ENCODE results near the gene PRUNE2. TPM values are rescaled to one million over a fixed set of nuclear protein-coding genes. Genes with fewer than 3 reads are reported as not detected.

Gene PRUNE2
- polyA plus RNA-seq, 3 donors: 0.72 to 1.8 (median 1.5) TPM

DNA sequence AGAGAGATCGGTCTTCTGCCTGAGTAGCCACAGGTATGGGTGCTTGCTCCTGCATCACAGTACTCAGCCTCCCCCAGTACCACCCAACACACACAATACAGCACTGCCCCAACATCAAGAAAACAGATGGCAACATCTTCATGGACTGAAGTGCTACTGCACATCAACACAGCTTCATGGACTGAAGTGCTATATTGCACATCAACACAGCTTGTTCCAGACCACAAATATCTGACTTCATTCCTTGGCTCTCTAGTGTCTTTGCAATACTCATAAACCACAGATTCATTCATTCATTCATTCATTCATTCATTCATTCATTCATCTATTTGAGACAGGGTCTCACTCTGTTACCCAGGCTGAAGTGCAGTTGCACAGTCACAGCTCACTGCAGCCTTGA is 172.8 kb downstream of the PRUNE2 start:
- peaks cover 2 to 5% (median 3%) of the 10 kb centered on the region in 3 donors for H3K27me3 Mint-ChIP-seq (ENCODE audit: low read depth in 3 of 3)
- TF ChIP-seq, protein P1, sequence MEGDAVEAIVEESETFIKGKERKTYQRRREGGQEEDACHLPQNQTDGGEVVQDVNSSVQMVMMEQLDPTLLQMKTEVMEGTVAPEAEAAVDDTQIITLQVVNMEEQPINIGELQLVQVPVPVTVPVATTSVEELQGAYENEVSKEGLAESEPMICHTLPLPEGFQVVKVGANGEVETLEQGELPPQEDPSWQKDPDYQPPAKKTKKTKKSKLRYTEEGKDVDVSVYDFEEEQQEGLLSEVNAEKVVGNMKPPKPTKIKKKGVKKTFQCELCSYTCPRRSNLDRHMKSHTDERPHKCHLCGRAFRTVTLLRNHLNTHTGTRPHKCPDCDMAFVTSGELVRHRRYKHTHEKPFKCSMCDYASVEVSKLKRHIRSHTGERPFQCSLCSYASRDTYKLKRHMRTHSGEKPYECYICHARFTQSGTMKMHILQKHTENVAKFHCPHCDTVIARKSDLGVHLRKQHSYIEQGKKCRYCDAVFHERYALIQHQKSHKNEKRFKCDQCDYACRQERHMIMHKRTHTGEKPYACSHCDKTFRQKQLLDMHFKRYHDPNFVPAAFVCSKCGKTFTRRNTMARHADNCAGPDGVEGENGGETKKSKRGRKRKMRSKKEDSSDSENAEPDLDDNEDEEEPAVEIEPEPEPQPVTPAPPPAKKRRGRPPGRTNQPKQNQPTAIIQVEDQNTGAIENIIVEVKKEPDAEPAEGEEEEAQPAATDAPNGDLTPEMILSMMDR (IDR thresholded peaks at IDR 0.05): no peak
- peaks cover 4% of the 10 kb centered on the region for H3K4me1 Mint-ChIP-seq

DNA sequence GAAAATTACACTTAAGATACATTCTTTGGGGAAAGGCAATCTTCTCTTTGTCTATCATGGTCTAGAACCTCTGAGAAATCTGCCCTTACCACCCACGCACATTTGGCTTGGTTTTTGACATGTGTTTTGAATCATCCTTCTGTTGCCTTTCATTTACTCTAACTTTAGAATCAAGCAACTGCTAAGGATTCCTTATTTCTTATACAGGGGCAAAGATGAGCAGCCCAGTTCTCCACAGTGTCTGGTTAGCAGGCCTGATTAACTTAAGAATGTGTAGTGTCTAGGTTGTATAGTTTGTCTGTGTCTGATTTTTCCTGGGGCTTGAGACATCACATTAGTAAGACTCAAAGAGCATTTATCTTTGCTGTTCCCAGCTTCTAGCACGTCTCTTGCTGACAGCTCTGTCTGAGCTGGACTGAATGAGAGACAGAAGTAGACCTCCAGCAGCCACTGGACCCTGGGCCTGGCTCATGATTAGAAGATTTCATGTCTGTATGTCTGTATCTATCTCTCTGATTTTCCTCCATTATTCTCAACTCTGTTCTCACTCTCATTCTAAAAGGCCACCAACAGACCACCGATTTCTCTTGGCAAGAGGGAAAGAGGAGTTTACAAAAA is 173.5 kb downstream of the PRUNE2 start:
- H3K4me1 ChIP-seq (ENCODE audit: control insufficient read depth in 1 of 2, insufficient read depth in 2 of 2, low read length in 2 of 2): no peaks in the 10 kb centered on the region
- WGBS (ENCODE audit: insufficient coverage): 71% methylated on average over 1 of the region's 3 CpGs
- Mint-ChIP-seq H3K4me1 (peaks cover 4% of the 10 kb centered on the region), H3K9me3 (peaks cover 0 to 2% (median 0%) of the 10 kb centered on the region in 7 donors), H3K27ac (no peak overlapping the region), H3K36me3 (no peaks in the 10 kb centered on the region), H3K27me3 (ENCODE audit: low read depth in 3 of 3) (peaks cover 2 to 10% (median 3%) of the 10 kb centered on the region in 3 donors), H3K4me3 (no peak overlapping the region)
- H3K4me3 ChIP-seq (replicated peaks in 1 of 3; ENCODE audit: low read depth in 2 of 3, low read length in 3 of 3): no peak overlapping the region
- no peak overlapping the region for H3K4me2 ChIP-seq (replicated peaks; ENCODE audit: extremely low read depth, low read length, poor library complexity, severe bottlenecking)
- H3K9me3 ChIP-seq (replicated peaks in 1 of 2; ENCODE audit: control insufficient read depth in 1 of 2, insufficient read depth in 1 of 2, low read length in 2 of 2): no peaks in the 10 kb centered on the region
- DNase-seq: no peak
- H3K9ac ChIP-seq (ENCODE audit: insufficient read depth, low read length, poor library complexity, severe bottlenecking): no peak overlapping the region
- intact Hi-C loops (cut with micrococcal nuclease): no loop called here
- no peaks in the 10 kb centered on the region for H3K27me3 ChIP-seq (ENCODE audit: control insufficient read depth in 2 of 2, insufficient read depth in 2 of 2, low read length in 2 of 2)
- H3K79me2 ChIP-seq (ENCODE audit: insufficient read depth, low read length): no peaks in the 10 kb centered on the region
- no peak overlapping the region for H3K27ac ChIP-seq (ENCODE audit: low read depth in 1 of 2, low read length in 2 of 2)
- H3K36me3 ChIP-seq (replicated peaks in 1 of 2; ENCODE audit: control insufficient read depth in 1 of 2, insufficient read depth in 2 of 2, low read length in 2 of 2): no peaks in the 10 kb centered on the region
- H4K20me1 ChIP-seq (ENCODE audit: insufficient read depth, low read length): no peaks in the 10 kb centered on the region
- H2AFZ ChIP-seq (ENCODE audit: insufficient read depth, low read depth, low read length, poor library complexity, severe bottlenecking): no peak overlapping the region
- TF ChIP-seq, protein P1 (IDR thresholded peaks at IDR 0.05): no peak

More for the DNA sequence above, 172.8 kb downstream of the PRUNE2 start:
- H3K9me3 Mint-ChIP-seq: peaks cover 0 to 2% (median 0%) of the 10 kb centered on the region in 7 donors
- H2AFZ ChIP-seq (ENCODE audit: insufficient read depth, low read depth, low read length, poor library complexity, severe bottlenecking): no peak overlapping the region
- H3K4me2 ChIP-seq (replicated peaks; ENCODE audit: extremely low read depth, low read length, poor library complexity, severe bottlenecking): no peak overlapping the region
- H3K4me3 Mint-ChIP-seq: no peak overlapping the region
- no peaks in the 10 kb centered on the region for H3K36me3 Mint-ChIP-seq
- no peak for DNase-seq
- 100% methylated on average over 1 of the region's 1 CpG for WGBS (ENCODE audit: insufficient coverage)
- no peaks in the 10 kb centered on the region for H3K9me3 ChIP-seq (replicated peaks in 1 of 2; ENCODE audit: control insufficient read depth in 1 of 2, insufficient read depth in 1 of 2, low read length in 2 of 2)
- no peak overlapping the region for H3K27ac Mint-ChIP-seq
- intact Hi-C loops (cut with micrococcal nuclease): no loop called here
- H3K79me2 ChIP-seq (ENCODE audit: insufficient read depth, low read length): no peaks in the 10 kb centered on the region
- no peaks in the 10 kb centered on the region for H3K36me3 ChIP-seq (replicated peaks in 1 of 2; ENCODE audit: control insufficient read depth in 1 of 2, insufficient read depth in 2 of 2, low read length in 2 of 2)
- no peak overlapping the region for H3K4me3 ChIP-seq (replicated peaks in 1 of 3; ENCODE audit: low read depth in 2 of 3, low read length in 3 of 3)
- no peaks in the 10 kb centered on the region for H3K27me3 ChIP-seq (ENCODE audit: control insufficient read depth in 2 of 2, insufficient read depth in 2 of 2, low read length in 2 of 2)
- H4K20me1 ChIP-seq (ENCODE audit: insufficient read depth, low read length): no peaks in the 10 kb centered on the region
- no peaks in the 10 kb centered on the region for H3K4me1 ChIP-seq (ENCODE audit: control insufficient read depth in 1 of 2, insufficient read depth in 2 of 2, low read length in 2 of 2)
- H3K27ac ChIP-seq (ENCODE audit: low read depth in 1 of 2, low read length in 2 of 2): no peak overlapping the region
- no peak overlapping the region for H3K9ac ChIP-seq (ENCODE audit: insufficient read depth, low read length, poor library complexity, severe bottlenecking)

All from CD14-positive monocyte (primary cell).